ENCODE measurements around the gene MDC1. TPM values are rescaled to one million over a fixed set of nuclear protein-coding genes. Genes with fewer than 3 reads are reported as not detected.

Gene MDC1
- polyA plus RNA-seq, 4 donors: 39.8 to 46.4 (median 41.5) TPM

- DNase-seq (ENCODE audit: low read depth in 4 of 4, low spot score in 3 of 4): no peak
These were observed 31.1 kb upstream of the MDC1 start for GRCh38 chr6:30747902-30748769.

GRCh38 chr6:30747300-30747687 lies 30.2 kb upstream of the MDC1 start:
- DNase-seq (ENCODE audit: low read depth in 4 of 4, low spot score in 3 of 4): no peak

GRCh38 chr6:30744054-30744805 lies 27.1 kb upstream of the MDC1 start, which contains the start of gene IER3:
Gene IER3, minus strand, starts transcription at chr6:30744547. Its CDS starts 29 bp downstream, at chr6:30744518.
- peak in 3 of 4 donors; percentile 77 to 81 (median 78) for DNase-seq (ENCODE audit: low read depth in 4 of 4, low spot score in 3 of 4)

- peak in 1 of 4 donors; percentile 37 for DNase-seq (ENCODE audit: low read depth in 4 of 4, low spot score in 3 of 4)
These were observed 26.3 kb upstream of the MDC1 start for GRCh38 chr6:30743099-30744053.

- peak in 1 of 4 donors; percentile 81 for DNase-seq (ENCODE audit: low read depth in 4 of 4, low spot score in 3 of 4)
These were observed 25.4 kb upstream of the MDC1 start, which contains the start of gene FLOT1 for GRCh38 chr6:30742316-30743098. Gene FLOT1, minus strand, starts transcription at chr6:30742687. Its CDS starts 498 bp downstream, at chr6:30742189.

GRCh38 chr6:30741789-30742315 lies 24.8 kb upstream of the MDC1 start:
- DNase-seq (ENCODE audit: low read depth in 4 of 4, low spot score in 3 of 4): no peak

- DNase-seq (ENCODE audit: low read depth in 4 of 4, low spot score in 3 of 4): no peak
These were observed 24.1 kb upstream of the MDC1 start for GRCh38 chr6:30741063-30741779.

- DNase-seq (ENCODE audit: low read depth in 4 of 4, low spot score in 3 of 4): no peak
These were observed 23.4 kb upstream of the MDC1 start for GRCh38 chr6:30740540-30740870.

- DNase-seq (ENCODE audit: low read depth in 4 of 4, low spot score in 3 of 4): no peak
These were observed 21.5 kb upstream of the MDC1 start for GRCh38 chr6:30738532-30738931.

- DNase-seq (ENCODE audit: low read depth in 4 of 4, low spot score in 3 of 4): no peak
These were observed 18.7 kb upstream of the MDC1 start for GRCh38 chr6:30735668-30736314.

- DNase-seq (ENCODE audit: low read depth in 4 of 4, low spot score in 3 of 4): no peak
These were observed 15.3 kb upstream of the MDC1 start for GRCh38 chr6:30732237-30732943.

- peak in 1 of 4 donors; percentile 38 for DNase-seq (ENCODE audit: low read depth in 4 of 4, low spot score in 3 of 4)
These were observed 13.7 kb upstream of the MDC1 start for GRCh38 chr6:30730601-30731435.

- DNase-seq (ENCODE audit: low read depth in 4 of 4, low spot score in 3 of 4): no peak
These were observed 11.0 kb upstream of the MDC1 start for GRCh38 chr6:30727920-30728553.

- no peak for DNase-seq (ENCODE audit: low read depth in 4 of 4, low spot score in 3 of 4)
These were observed 9.7 kb upstream of the MDC1 start for GRCh38 chr6:30726506-30727413.

Measured in right renal pelvis (tissue), 4 donors.